Measurements from ENCODE around the gene FOXO4. TPM values are rescaled to one million over a fixed set of nuclear protein-coding genes. Genes with fewer than 3 reads are reported as not detected.

FOXO4 gene
- total and polyA plus RNA-seq, 10 of the 15 experiments (the other 5 are each of a cell fraction or from before 2014, with no cell fraction given): 0.05 to 6.9 (median 2.3) TPM

- TF ChIP-seq YY1 (IDR thresholded peaks at IDR 0.05; ENCODE audit: low read depth, low read length) (0 out of 2 replicates have a peak, but pooled peaks have one; percentile 11), CHD2 (IDR thresholded peaks at IDR 0.05; ENCODE audit: borderline replicate concordance, low read depth, low read length) (peak; percentile 89), ZNF217 (IDR thresholded peaks at IDR 0.05) (no peak), TBL1XR1 (IDR thresholded peaks at IDR 0.05; ENCODE audit: low read depth, low read length) (0 out of 2 replicates have a peak, but pooled peaks have one; percentile 34), ZNF274 (IDR thresholded peaks at IDR 0.05; ENCODE audit: insufficient read depth, insufficient read length) (no peak), FOXM1 (IDR thresholded peaks at IDR 0.05; ENCODE audit: low read depth, low read length) (no peak), NR2F1 (conservative IDR thresholded peaks at IDR 0.05) (0 out of 2 replicates have a peak, but pooled peaks have one; percentile 19), ATF7 (IDR thresholded peaks at IDR 0.05; ENCODE audit: low read depth) (peak; percentile 62), CREB1 (IDR thresholded peaks at IDR 0.05; ENCODE audit: low read depth) (no peak), EP300 (IDR thresholded peaks at IDR 0.05; ENCODE audit: borderline replicate concordance in 1 of 2, control insufficient read depth in 1 of 2, low read depth in 2 of 2, low read length in 2 of 2) (peak; percentile 26 to 43; a peak in 1 of 4 replicates), USF2 (IDR thresholded peaks at IDR 0.05; ENCODE audit: borderline replicate concordance, low read depth, low read length) (no peak), USF1 (IDR thresholded peaks at IDR 0.05; ENCODE audit: borderline replicate concordance, extremely low read length, insufficient read depth, low read depth, low read length) (no peak), EGR1 (IDR thresholded peaks at IDR 0.05; ENCODE audit: borderline replicate concordance in 1 of 2, low read depth in 2 of 2, low read length in 2 of 2) (peak in 1 of 2 experiments; percentile 87; a peak in 2 of 3 replicates), MLLT1 (IDR thresholded peaks at IDR 0.05) (peak; percentile 20; the same call in 1 of the 2 replicates), CHD4 (IDR thresholded peaks at IDR 0.05) (no peak), MYC (IDR thresholded peaks at IDR 0.05; ENCODE audit: insufficient read depth, insufficient read length, insufficient replicate concordance, low read length, severe bottlenecking) (no peak), IKZF1 (conservative IDR thresholded peaks at IDR 0.05) (peak; percentile 36), SMC3 (IDR thresholded peaks at IDR 0.05; ENCODE audit: borderline replicate concordance, low read length) (no peak), MXI1 (IDR thresholded peaks at IDR 0.05; ENCODE audit: low read depth, low read length) (no peak), ZNF687 (IDR thresholded peaks at IDR 0.05) (peak; percentile 17; the same call in 1 of the 2 replicates), SREBF1 (IDR thresholded peaks at IDR 0.05; ENCODE audit: low read length) (no peak), MTA2 (IDR thresholded peaks at IDR 0.05; ENCODE audit: low read depth) (peak; percentile 50)
These were observed 7.7 kb downstream of the FOXO4 start (continued) for GRCh38 chrX:71103110-71103983.

All from GM12878 (cell line).